Stimulated activated naive B cell treated with anti-CD40 and anti-IgM and Interleukin-4, amounts not matched to agents 10 μg/mL and 1 μg/mL and 100 μg/mL, for 72 hours (primary cell): ENCODE data around the gene RASA1.
A peak's percentile ranks its signal among the peaks of the same experiment; 100 is the strongest.

Source experiments
- ATAC-seq, 2 donors: fragments of 150-1000 bp; cut with Tn5 transposase; replicated peaks; 2 replicates each; pipeline ENCODE4 v1.10.0; 2021; ENCODE audit warnings: moderate library complexity in 1 of 2
- DNase-seq: peaks from one replicate; pipeline ENCODE4 v3.0.0; 2021
- H3K27ac Mint-ChIP-seq: one replicate; pipeline ENCODE4 v1.8.0; 2022; ENCODE audit warnings: mild to moderate bottlenecking, mixed read lengths
- H3K27me3 Mint-ChIP-seq, 2 donors: one replicate each; pipeline ENCODE4 v1.8.0; 2022; ENCODE audit warnings: mixed read lengths in 2 of 2
- H3K36me3 Mint-ChIP-seq, 2 donors: one replicate each; pipeline ENCODE4 v1.8.0; 2022; ENCODE audit warnings: mixed read lengths in 2 of 2, mild to moderate bottlenecking in 1 of 2
- H3K4me1 Mint-ChIP-seq, 2 donors: one replicate each; pipeline ENCODE4 v1.8.0; 2022; ENCODE audit warnings: mixed read lengths in 2 of 2, mild to moderate bottlenecking in 1 of 2
- H3K4me3 Mint-ChIP-seq, 2 donors: one replicate each; pipeline ENCODE4 v1.8.0; 2022; ENCODE audit warnings: mild to moderate bottlenecking in 2 of 2, mixed read lengths in 2 of 2, moderate library complexity in 1 of 2
- H3K9me3 Mint-ChIP-seq, 2 donors: one replicate each; pipeline ENCODE4 v1.8.0; 2022; ENCODE audit warnings: mixed read lengths in 2 of 2, mild to moderate bottlenecking in 1 of 2

RASA1 gene

GRCh38 chr5:87390576-87391199, 123.0 kb downstream of the RASA1 start:
- no peak overlapping the region for H3K4me3 Mint-ChIP-seq
- peaks cover 13 to 44% of the 10 kb centered on the region in 2 donors for H3K36me3 Mint-ChIP-seq
- peaks cover 0 to 2% of the 10 kb centered on the region in 2 donors for H3K4me1 Mint-ChIP-seq
- no peaks in the 10 kb centered on the region for H3K27me3 Mint-ChIP-seq
- H3K27ac Mint-ChIP-seq, result peak overlapping the region; percentile 69
- no peaks in the 10 kb centered on the region for H3K9me3 Mint-ChIP-seq
- ATAC-seq (no peak), DNase-seq (no peak)

- H3K27ac Mint-ChIP-seq, result peak overlapping the region; percentile 26
- peaks cover 21 to 42% of the 10 kb centered on the region in 2 donors for H3K36me3 Mint-ChIP-seq
- H3K4me1 Mint-ChIP-seq, result peaks cover 4 to 7% of the 10 kb centered on the region in 2 donors
- H3K9me3 Mint-ChIP-seq, result no peaks in the 10 kb centered on the region
- H3K4me3 Mint-ChIP-seq, result no peak overlapping the region
- ATAC-seq (no peak), DNase-seq (no peak)
- H3K27me3 Mint-ChIP-seq, result no peaks in the 10 kb centered on the region
Measured at GRCh38 chr5:87392170-87392569, 124.5 kb downstream of the RASA1 start.

- Mint-ChIP-seq H3K27ac (peak overlapping the region; percentile 26), H3K36me3 (peaks cover 21 to 39% of the 10 kb centered on the region in 2 donors), H3K9me3 (no peaks in the 10 kb centered on the region), H3K27me3 (no peaks in the 10 kb centered on the region), H3K4me3 (no peak overlapping the region), H3K4me1 (peaks cover 4 to 7% of the 10 kb centered on the region in 2 donors)
- ATAC-seq (no peak), DNase-seq (no peak)
Measured at GRCh38 chr5:87392801-87393200, 125.1 kb downstream of the RASA1 start.

GRCh38 chr5:87393331-87393730, 125.6 kb downstream of the RASA1 start:
- no peak overlapping the region for H3K4me3 Mint-ChIP-seq
- H3K4me1 Mint-ChIP-seq, result peaks cover 4 to 7% of the 10 kb centered on the region in 2 donors
- no peaks in the 10 kb centered on the region for H3K27me3 Mint-ChIP-seq
- ATAC-seq, result no peak
- DNase-seq, result no peak
- no peaks in the 10 kb centered on the region for H3K9me3 Mint-ChIP-seq
- H3K27ac Mint-ChIP-seq, result no peak overlapping the region
- H3K36me3 Mint-ChIP-seq, result peaks cover 20 to 39% of the 10 kb centered on the region in 2 donors

GRCh38 chr5:87394411-87395165, 126.9 kb downstream of the RASA1 start:
- Mint-ChIP-seq H3K27me3 (no peaks in the 10 kb centered on the region), H3K4me3 (no peak overlapping the region), H3K9me3 (no peaks in the 10 kb centered on the region), H3K4me1 (peaks cover 4 to 7% of the 10 kb centered on the region in 2 donors), H3K27ac (no peak overlapping the region), H3K36me3 (peaks cover 26 to 42% of the 10 kb centered on the region in 2 donors)
- ATAC-seq (no peak), DNase-seq (no peak)

- H3K4me1 Mint-ChIP-seq, result peaks cover 6 to 7% of the 10 kb centered on the region in 2 donors
- no peaks in the 10 kb centered on the region for H3K9me3 Mint-ChIP-seq
- peaks cover 36 to 44% of the 10 kb centered on the region in 2 donors for H3K36me3 Mint-ChIP-seq
- ATAC-seq (no peak), DNase-seq (no peak)
- peak overlapping the region; percentile 65 for H3K27ac Mint-ChIP-seq
- H3K4me3 Mint-ChIP-seq, result no peak overlapping the region
- H3K27me3 Mint-ChIP-seq, result no peaks in the 10 kb centered on the region
Measured at GRCh38 chr5:87398981-87399614, 131.4 kb downstream of the RASA1 start.

GRCh38 chr5:87399720-87400119, 132.0 kb downstream of the RASA1 start:
- no peak for DNase-seq
- no peaks in the 10 kb centered on the region for H3K9me3 Mint-ChIP-seq
- no peak overlapping the region for H3K4me3 Mint-ChIP-seq
- peaks cover 7 to 10% of the 10 kb centered on the region in 2 donors for H3K4me1 Mint-ChIP-seq
- no peak overlapping the region for H3K27ac Mint-ChIP-seq
- no peaks in the 10 kb centered on the region for H3K27me3 Mint-ChIP-seq
- no peak for ATAC-seq
- H3K36me3 Mint-ChIP-seq, result peaks cover 30 to 39% of the 10 kb centered on the region in 2 donors

GRCh38 chr5:87400305-87400899, 132.7 kb downstream of the RASA1 start:
- Mint-ChIP-seq H3K9me3 (no peaks in the 10 kb centered on the region), H3K4me1 (peaks cover 9% of the 10 kb centered on the region in 2 donors), H3K36me3 (peaks cover 29 to 33% of the 10 kb centered on the region in 2 donors), H3K4me3 (no peak overlapping the region), H3K27me3 (no peaks in the 10 kb centered on the region), H3K27ac (no peak overlapping the region)
- ATAC-seq (peak; percentile 73 to 74), DNase-seq (no peak)

- Mint-ChIP-seq H3K36me3 (peaks cover 34 to 40% of the 10 kb centered on the region in 2 donors), H3K4me3 (no peak overlapping the region), H3K27me3 (no peaks in the 10 kb centered on the region), H3K4me1 (peaks cover 15 to 16% of the 10 kb centered on the region in 2 donors), H3K27ac (no peak overlapping the region), H3K9me3 (no peaks in the 10 kb centered on the region)
- DNase-seq (no peak), ATAC-seq (no peak)
Measured at GRCh38 chr5:87401626-87402025, 133.9 kb downstream of the RASA1 start.

GRCh38 chr5:87403409-87403808, 135.7 kb downstream of the RASA1 start:
- H3K4me1 Mint-ChIP-seq, result peaks cover 24 to 31% of the 10 kb centered on the region in 2 donors
- no peak overlapping the region for H3K4me3 Mint-ChIP-seq
- peaks cover 43 to 56% of the 10 kb centered on the region in 2 donors for H3K36me3 Mint-ChIP-seq
- H3K27ac Mint-ChIP-seq, result no peak overlapping the region
- H3K9me3 Mint-ChIP-seq, result no peaks in the 10 kb centered on the region
- DNase-seq, result no peak
- no peaks in the 10 kb centered on the region for H3K27me3 Mint-ChIP-seq
- ATAC-seq, result peak in 1 of 2 donors; percentile 50

- peaks cover 27 to 36% of the 10 kb centered on the region in 2 donors for H3K4me1 Mint-ChIP-seq
- no peak for DNase-seq
- peaks cover 40 to 57% of the 10 kb centered on the region in 2 donors for H3K36me3 Mint-ChIP-seq
- no peak overlapping the region for H3K27ac Mint-ChIP-seq
- no peak for ATAC-seq
- no peaks in the 10 kb centered on the region for H3K27me3 Mint-ChIP-seq
- H3K9me3 Mint-ChIP-seq, result no peaks in the 10 kb centered on the region
- H3K4me3 Mint-ChIP-seq, result no peak overlapping the region
Measured at GRCh38 chr5:87403899-87404298, 136.2 kb downstream of the RASA1 start.

- H3K27me3 Mint-ChIP-seq, result no peaks in the 10 kb centered on the region
- DNase-seq (no peak), ATAC-seq (peak in 1 of 2 donors; percentile 38)
- no peaks in the 10 kb centered on the region for H3K9me3 Mint-ChIP-seq
- H3K4me3 Mint-ChIP-seq, result no peak overlapping the region
- H3K27ac Mint-ChIP-seq, result peak overlapping the region; percentile 33
- H3K36me3 Mint-ChIP-seq, result peaks cover 39 to 60% of the 10 kb centered on the region in 2 donors
- H3K4me1 Mint-ChIP-seq, result peaks cover 27 to 36% of the 10 kb centered on the region in 2 donors
Measured at GRCh38 chr5:87404359-87404758, 136.7 kb downstream of the RASA1 start.

- no peaks in the 10 kb centered on the region for H3K9me3 Mint-ChIP-seq
- H3K4me1 Mint-ChIP-seq, result peaks cover 29 to 38% of the 10 kb centered on the region in 2 donors
- no peak overlapping the region for H3K4me3 Mint-ChIP-seq
- no peak for ATAC-seq
- peak overlapping the region; percentile 57 for H3K27ac Mint-ChIP-seq
- DNase-seq, result no peak
- H3K36me3 Mint-ChIP-seq, result peaks cover 41 to 59% of the 10 kb centered on the region in 2 donors
- H3K27me3 Mint-ChIP-seq, result no peaks in the 10 kb centered on the region
Measured at GRCh38 chr5:87405472-87406155, 137.9 kb downstream of the RASA1 start.

GRCh38 chr5:87408204-87408603, 140.5 kb downstream of the RASA1 start:
- Mint-ChIP-seq H3K4me3 (no peak overlapping the region), H3K4me1 (peaks cover 31 to 43% of the 10 kb centered on the region in 2 donors), H3K27ac (no peak overlapping the region), H3K9me3 (no peaks in the 10 kb centered on the region), H3K27me3 (no peaks in the 10 kb centered on the region), H3K36me3 (peaks cover 40 to 56% of the 10 kb centered on the region in 2 donors)
- ATAC-seq (no peak), DNase-seq (no peak)
